Ishikawa (cell line): Measurements from ENCODE around the gene A2M.

Source experiments
- CREB1 ChIP-seq: IDR thresholded peaks from 2 replicates; pipeline ENCODE4 v1.6.1; 2012; ENCODE audit warnings: low read depth
- EGR1 ChIP-seq: IDR thresholded peaks from 2 replicates; pipeline ENCODE4 v1.6.1; 2012
- EP300 ChIP-seq: IDR thresholded peaks from 2 replicates; pipeline ENCODE4 v1.6.1; 2012; ENCODE audit warnings: borderline replicate concordance
- FOXM1 ChIP-seq: IDR thresholded peaks from 2 replicates; pipeline ENCODE4 v1.6.1; 2012; ENCODE audit warnings: low read depth, borderline replicate concordance
- NFIC ChIP-seq: IDR thresholded peaks from 2 replicates; pipeline ENCODE4 v1.6.1; 2012
- RAD21 ChIP-seq: IDR thresholded peaks from 2 replicates; pipeline ENCODE4 v1.6.1; 2012; ENCODE audit warnings: low read depth
- TAF1 ChIP-seq: IDR thresholded peaks from 2 replicates; pipeline ENCODE4 v1.6.1; 2012; ENCODE audit warnings: low read depth, mild to moderate bottlenecking
- TEAD4 ChIP-seq: IDR thresholded peaks from 2 replicates; pipeline ENCODE4 v1.6.1; 2012
- YY1 ChIP-seq: IDR thresholded peaks from 2 replicates; pipeline ENCODE4 v1.6.1; 2012; ENCODE audit warnings: low read depth
- ZBTB7A ChIP-seq: IDR thresholded peaks from 2 replicates; pipeline ENCODE4 v1.6.1; 2012; ENCODE audit warnings: low read depth
- TF ChIP-seq, protein P1 (sequence below): IDR thresholded peaks from 2 replicates; pipeline ENCODE4 v1.6.1; 2012
- TF ChIP-seq, protein P2 (sequence below): IDR thresholded peaks from 2 replicates; pipeline ENCODE4 v1.6.1; 2012; ENCODE audit warnings: low read depth, mild to moderate bottlenecking
- TF ChIP-seq, protein P3 (sequence below): IDR thresholded peaks from 2 replicates; pipeline ENCODE4 v1.6.1; 2012

DNA sequence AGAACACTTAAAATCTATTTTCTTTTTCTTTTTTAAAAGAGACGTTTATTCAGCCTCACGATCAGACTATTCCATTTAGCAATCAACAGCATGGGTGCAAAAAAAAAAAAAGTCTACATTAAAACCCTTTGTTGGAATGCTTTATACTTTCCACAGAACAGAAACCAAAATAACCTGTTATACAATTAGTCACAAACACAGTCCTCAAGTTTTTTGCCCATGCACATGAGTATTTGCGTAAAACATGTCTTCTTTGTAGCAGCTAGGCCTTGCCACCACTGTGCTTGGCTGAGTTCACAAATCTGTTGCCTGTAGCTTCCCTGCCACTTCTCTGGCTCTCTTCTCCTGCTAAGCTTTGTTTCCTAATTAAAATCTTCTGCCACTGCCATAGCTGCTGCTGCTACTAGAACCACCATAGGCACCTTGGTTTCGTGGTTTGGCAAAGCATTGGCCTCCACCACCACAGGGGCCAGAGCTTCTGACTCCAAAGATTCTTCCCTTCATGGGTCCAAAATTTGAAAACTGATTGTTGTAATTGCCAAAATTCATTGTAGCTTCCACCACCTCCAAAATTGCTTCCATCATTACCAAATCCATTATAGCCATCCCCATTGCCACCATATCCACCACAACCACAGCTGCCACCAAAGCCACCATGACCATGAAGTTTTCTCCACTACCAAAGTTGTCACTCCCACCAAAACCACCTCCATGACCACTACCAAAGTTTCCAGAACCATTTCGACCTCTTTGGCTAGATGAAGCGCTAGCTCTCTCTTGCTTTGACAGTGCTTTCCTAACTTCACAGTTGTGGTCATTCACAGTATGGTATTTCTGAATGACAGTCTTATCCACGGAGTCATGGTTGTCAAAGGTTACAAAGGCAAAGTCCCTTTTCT is 88.3 kb downstream of the A2M start:
- TF ChIP-seq EP300 (no peak), TAF1 (no peak), RAD21 (no peak), FOXM1 (no peak), CREB1 (no peak), EGR1 (no peak), YY1 (no peak), TEAD4 (no peak), ZBTB7A (no peak), NFIC (no peak)
- TF ChIP-seq, protein P1, sequence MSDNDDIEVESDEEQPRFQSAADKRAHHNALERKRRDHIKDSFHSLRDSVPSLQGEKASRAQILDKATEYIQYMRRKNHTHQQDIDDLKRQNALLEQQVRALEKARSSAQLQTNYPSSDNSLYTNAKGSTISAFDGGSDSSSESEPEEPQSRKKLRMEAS = no peak
- TF ChIP-seq, protein P2, sequence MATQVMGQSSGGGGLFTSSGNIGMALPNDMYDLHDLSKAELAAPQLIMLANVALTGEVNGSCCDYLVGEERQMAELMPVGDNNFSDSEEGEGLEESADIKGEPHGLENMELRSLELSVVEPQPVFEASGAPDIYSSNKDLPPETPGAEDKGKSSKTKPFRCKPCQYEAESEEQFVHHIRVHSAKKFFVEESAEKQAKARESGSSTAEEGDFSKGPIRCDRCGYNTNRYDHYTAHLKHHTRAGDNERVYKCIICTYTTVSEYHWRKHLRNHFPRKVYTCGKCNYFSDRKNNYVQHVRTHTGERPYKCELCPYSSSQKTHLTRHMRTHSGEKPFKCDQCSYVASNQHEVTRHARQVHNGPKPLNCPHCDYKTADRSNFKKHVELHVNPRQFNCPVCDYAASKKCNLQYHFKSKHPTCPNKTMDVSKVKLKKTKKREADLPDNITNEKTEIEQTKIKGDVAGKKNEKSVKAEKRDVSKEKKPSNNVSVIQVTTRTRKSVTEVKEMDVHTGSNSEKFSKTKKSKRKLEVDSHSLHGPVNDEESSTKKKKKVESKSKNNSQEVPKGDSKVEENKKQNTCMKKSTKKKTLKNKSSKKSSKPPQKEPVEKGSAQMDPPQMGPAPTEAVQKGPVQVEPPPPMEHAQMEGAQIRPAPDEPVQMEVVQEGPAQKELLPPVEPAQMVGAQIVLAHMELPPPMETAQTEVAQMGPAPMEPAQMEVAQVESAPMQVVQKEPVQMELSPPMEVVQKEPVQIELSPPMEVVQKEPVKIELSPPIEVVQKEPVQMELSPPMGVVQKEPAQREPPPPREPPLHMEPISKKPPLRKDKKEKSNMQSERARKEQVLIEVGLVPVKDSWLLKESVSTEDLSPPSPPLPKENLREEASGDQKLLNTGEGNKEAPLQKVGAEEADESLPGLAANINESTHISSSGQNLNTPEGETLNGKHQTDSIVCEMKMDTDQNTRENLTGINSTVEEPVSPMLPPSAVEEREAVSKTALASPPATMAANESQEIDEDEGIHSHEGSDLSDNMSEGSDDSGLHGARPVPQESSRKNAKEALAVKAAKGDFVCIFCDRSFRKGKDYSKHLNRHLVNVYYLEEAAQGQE = no peak
- TF ChIP-seq, protein P3, sequence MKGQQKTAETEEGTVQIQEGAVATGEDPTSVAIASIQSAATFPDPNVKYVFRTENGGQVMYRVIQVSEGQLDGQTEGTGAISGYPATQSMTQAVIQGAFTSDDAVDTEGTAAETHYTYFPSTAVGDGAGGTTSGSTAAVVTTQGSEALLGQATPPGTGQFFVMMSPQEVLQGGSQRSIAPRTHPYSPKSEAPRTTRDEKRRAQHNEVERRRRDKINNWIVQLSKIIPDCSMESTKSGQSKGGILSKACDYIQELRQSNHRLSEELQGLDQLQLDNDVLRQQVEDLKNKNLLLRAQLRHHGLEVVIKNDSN = no peak
